ENCODE measurements around the gene PCDH1.
"Not testable (repeated sequence)": the region's sequence is repeated elsewhere in the genome, so short reads cannot be mapped to it uniquely, and the experiment has no call there.

The PCDH1 gene

GRCh38 chr5:141835928-141836670, 42.1 kb downstream of the PCDH1 start:
- no peak for DNase-seq (ENCODE audit: low read depth, low spot score)

DNA sequence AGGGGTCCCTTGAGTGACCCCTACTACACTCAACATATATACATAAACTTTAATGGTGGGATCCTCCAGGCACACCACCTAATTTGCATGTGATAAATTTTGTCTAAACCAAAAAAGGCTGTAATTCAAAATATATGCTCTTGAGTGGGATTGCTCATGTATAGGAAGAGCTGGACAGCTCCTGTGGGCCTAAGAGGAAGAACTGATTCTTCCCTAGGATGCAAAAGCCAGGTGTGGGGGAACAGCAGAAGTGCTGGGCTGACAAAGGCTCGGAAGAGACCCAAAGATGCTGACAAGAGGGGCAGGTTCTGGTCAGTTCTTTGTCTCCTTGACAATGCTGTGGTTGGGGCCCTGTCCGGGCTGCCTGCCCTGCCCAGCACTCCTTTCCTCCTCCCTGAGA, 43.9 kb downstream of the PCDH1 start:
- no peak for DNase-seq (ENCODE audit: low read depth, low spot score)

DNA sequence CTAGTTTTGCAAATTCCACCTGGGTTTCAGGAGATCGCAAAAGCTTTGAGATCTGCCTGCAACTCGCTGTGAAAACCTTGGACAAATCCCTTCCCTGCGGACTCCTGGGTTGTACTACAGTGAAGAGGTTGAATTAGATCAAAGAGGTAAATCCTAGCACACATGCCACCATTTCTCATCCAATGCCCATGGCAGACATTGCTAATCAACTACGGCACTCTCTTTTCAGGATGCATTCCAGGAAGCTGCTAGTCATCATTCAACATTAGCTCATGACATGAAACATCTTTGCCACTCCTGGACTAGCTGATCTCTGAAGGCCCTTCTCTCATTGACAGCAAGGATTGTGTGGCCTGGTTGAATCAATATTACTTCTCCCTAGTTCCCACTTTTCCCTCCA, 46.1 kb downstream of the PCDH1 start:
- no peak for DNase-seq (ENCODE audit: low read depth, low spot score)

GRCh38 chr5:141828162-141828561, 50.0 kb downstream of the PCDH1 start:
- no peak for DNase-seq (ENCODE audit: low read depth, low spot score)

DNA sequence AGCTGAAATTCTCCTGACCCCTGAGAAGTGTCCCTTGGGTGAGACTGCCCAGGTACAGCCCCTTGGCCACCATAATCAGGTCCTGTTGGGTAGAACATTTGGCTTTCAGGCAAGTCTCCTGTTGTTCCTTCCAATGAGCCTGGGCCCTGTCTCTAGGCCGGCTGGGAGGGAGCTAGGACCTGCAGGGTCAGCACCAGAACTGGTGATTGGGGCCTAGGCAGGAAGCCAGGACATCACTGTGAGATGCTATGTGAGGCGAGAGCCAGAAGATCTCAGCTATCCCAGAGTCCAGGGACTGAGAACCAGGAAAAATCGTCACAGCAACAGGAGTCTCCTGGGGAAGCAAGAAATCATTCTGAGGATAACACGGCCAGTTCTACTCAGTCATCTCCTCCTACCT, 51.5 kb downstream of the PCDH1 start:
- no peak for DNase-seq (ENCODE audit: low read depth, low spot score)

GRCh38 chr5:141825791-141826560, 52.2 kb downstream of the PCDH1 start:
- DNase-seq (ENCODE audit: low read depth, low spot score) = no peak

- DNase-seq (ENCODE audit: low read depth, low spot score) = no peak
Observed at GRCh38 chr5:141825241-141825671, 53.0 kb downstream of the PCDH1 start.

DNA sequence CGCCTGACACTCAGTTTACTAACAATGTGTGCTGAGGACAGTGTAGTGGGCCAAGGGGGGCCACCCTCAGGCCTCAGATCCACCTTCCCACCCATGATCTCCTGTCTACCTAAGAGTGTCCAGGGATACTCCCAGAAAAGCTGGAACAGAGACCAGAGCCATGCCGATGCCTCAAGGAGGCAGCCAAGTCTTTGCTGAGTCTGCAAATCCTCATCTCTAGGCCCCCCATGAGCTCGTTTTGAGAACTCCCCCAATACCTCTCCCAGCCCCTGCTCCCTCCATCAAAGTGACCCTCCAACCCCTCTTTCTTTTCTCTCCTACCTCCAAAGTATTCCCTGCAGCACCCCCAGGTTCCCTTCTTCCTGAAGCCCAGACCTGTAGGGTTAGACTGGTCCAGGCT, 53.5 kb downstream of the PCDH1 start:
- DNase-seq (ENCODE audit: low read depth, low spot score) = no peak

DNA sequence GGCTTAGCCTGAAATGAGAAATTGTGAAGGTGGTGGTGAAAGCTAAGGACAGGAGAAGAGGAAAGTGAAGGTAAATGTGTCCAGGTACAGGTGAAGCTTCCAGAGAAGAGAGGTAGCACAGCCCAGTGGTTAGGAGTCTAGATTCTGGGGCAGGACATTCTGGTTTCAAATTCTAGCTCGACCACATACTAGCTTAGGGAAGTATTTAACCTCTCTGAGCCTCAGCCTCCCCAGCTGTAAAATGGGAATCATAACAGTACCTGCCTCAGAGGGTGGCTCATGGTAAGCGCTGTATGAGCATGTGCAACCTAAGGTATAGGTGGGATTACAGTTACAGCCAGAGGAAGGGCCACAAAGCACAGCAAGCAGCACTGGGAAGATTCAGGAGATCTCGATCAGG, 55.2 kb downstream of the PCDH1 start:
- DNase-seq (ENCODE audit: low read depth, low spot score) = no peak

DNA sequence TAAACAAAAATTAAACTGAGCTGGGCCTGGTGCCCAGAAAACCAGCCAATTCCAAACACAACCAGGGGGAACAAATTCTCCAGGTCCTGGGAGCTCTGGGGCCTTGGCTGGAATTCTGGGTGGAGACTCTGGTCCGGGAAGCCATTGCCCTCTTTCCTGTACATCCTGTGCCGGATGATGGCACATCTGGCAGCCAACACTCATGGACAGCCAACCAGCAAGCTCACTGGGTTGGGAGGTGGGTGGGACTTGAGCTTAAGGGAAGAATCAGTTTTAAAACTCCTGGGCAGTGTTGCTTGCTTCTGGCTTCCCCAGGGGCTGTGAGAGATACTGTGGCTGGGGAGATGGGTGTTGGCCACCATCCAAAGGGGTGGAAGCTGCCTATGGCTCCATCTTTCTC, 56.1 kb downstream of the PCDH1 start:
- DNase-seq (ENCODE audit: low read depth, low spot score) = no peak

- no peak for DNase-seq (ENCODE audit: low read depth, low spot score)
Observed at GRCh38 chr5:141821430-141821925, 56.7 kb downstream of the PCDH1 start.

- not testable (repeated sequence) for DNase-seq (ENCODE audit: low read depth, low spot score)
Observed at GRCh38 chr5:141820686-141821085, 57.5 kb downstream of the PCDH1 start.

- DNase-seq (ENCODE audit: low read depth, low spot score) = no peak
Observed at GRCh38 chr5:141817631-141818030, 60.6 kb downstream of the PCDH1 start.

DNA sequence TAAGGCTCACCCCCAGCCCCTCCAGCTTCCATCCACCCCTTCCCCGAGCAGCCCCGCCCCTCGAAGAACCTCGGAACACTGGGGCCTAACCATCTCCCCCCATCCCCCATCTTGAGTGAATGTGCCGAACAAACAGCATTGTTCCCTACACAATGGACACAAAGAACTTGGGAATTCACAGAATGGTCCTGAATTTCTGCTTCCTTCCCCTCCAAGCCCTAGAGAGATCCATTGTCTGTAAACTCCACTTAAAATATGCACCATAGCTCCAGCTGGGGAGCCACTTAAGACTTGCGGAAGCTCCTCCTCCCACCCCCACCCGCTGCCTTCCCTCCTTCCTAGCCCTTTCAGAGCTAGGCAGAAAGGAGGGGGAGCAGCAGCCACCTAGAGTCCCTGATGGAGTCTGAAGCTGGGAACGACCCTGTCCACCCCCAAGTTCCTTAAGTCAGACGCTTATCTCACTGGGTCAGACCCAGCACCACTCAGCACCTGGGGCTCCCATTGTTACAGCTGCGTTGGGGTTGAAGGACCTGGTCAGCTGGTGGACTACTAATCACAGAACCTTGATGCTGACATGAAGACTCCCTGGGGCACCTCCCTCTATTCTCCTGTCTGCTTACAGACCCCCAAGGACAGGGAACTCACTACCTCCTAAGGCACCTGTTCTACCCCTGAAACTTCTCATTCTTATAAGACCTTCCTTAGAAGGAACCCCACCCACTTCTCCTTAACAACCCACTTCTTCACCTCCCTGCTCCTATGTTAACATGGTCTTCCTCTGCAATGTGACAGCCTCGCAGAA, 61.4 kb downstream of the PCDH1 start:
- DNase-seq (ENCODE audit: low read depth, low spot score) = no peak

- no peak for DNase-seq (ENCODE audit: low read depth, low spot score)
Observed at GRCh38 chr5:141815796-141816180, 62.4 kb downstream of the PCDH1 start.

DNA sequence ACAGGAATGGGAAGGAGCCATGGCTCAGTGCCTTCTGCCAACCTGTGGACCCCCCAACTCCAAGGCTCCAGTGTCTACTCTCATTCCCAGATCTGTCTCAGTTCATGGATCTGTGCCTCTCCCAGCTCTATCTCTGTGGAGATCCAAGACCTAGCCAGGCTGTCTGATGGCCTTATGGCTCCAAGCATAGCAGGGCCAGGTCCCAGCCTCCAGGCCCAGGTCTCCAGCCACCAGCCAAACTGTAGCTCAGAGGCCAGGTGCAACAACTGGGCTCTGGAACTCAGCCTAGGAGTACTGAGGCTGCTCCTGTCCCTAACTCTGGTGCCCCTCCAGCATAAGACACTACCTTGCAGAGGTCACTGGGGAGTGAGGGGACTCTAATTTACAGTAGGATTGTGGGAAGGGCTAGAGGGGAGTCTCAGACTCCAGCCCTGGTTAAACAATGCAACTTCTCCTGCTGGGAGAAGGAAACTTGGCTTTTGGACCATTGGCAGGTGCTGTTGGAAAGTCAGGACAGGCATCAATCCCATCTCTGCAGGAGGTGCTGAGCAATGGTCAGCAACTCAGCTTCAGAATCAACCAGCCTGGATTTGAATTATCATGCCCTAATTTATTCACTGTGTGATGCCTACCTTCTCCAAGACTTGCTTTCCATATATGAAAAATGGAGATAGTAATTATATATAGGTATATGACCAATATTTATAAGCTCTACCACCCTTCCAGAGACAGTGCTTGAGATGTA, 63.0 kb downstream of the PCDH1 start:
- DNase-seq (ENCODE audit: low read depth, low spot score) = no peak

GRCh38 chr5:141814064-141814964, 63.9 kb downstream of the PCDH1 start:
- peak; percentile 13 for DNase-seq (ENCODE audit: low read depth, low spot score)

DNA sequence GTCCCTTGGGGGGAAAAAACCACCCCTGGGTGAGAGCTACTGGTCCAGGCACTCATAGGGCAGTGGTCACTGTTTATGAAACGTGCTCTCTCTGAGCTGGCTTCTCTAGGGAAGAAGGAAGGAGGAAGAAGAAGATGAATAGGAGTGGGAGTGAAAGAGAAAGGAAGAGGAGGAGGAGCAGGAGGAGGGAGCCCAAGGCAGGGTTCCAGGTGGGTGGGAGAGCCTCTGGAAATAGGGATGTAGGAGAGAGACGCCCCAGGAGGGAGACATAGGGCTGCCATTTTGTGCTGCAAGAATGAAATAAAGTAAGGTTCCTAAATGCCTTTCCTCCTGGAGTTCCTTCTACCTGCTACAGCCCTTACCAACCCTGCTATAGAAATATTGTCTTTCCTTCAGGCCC, 65.7 kb downstream of the PCDH1 start:
- DNase-seq (ENCODE audit: low read depth, low spot score) = no peak

DNA sequence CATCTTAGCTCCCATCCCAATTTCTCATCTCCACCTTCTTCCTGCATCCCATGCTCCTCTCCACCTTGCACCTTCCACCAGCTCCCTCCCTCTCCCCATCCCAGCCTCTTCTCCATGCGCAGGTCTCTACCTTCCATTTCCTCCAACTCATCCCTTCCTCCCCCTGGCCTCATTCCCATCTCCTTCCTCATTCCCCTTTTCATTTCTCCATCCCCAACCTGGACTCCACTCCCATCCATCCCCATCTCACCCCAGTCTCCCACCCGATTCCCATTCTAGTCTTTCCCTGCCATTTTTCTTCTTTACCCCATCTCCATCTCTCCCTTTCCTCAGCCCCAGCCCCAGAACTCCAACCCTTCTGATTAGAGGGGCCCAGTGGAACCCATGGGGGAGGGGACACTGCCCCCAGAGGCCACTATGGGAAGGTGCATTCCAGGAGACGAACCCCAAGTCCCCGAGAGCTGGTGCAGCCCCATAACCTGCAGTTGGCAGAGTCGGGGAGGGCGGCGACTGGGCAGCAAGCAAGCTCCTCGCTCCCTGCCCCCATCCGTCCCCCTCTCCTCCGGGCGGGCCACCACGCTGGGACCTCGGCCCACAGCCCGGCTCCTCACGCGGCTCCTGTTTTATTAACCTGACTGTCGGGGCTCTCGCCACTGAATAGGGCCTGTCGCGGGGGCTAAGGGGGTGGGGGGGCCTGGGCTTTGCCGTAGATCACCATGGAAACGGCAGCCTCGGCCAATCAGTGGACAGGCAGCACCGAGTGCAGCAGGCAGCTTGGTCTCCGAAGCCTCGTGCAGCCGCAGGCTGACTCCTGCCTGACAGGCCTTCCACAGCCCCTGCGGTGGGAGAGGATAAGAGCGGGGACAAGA, 66.7 kb downstream of the PCDH1 start:
- DNase-seq (ENCODE audit: low read depth, low spot score) = no peak
